Mucosa of descending colon (tissue), 3 donors: ENCODE data around the gene MRTFB. TPM values are rescaled to one million over a fixed set of nuclear protein-coding genes. Genes with fewer than 3 reads are reported as not detected.

ENCODE experiments used
- ATAC-seq: fragments of 200-7000 bp; cut with Tn5 transposase; one replicate; pipeline ENCODE4 v1.9.1; 2020; ENCODE audit warnings: mild to moderate bottlenecking, moderate library complexity
- DNase-seq, 3 donors: peaks; one replicate each; pipeline ENCODE4 v3.0.0-alpha.2; 2020
- H3K36me3 ChIP-seq: fragments of 200-600 bp; one replicate; pipeline ENCODE4 v1.8.0; 2021; ENCODE audit warnings: low read depth, mild to moderate bottlenecking
- H3K4me1 ChIP-seq: fragments of 200-600 bp; one replicate; pipeline ENCODE4 v1.8.0; 2021; ENCODE audit warnings: low read depth, mild to moderate bottlenecking
- H3K4me3 ChIP-seq: fragments of 200-600 bp; one replicate; pipeline ENCODE4 v1.8.0; 2021; ENCODE audit warnings: mild to moderate bottlenecking
- H3K9me3 ChIP-seq: fragments of 200-600 bp; one replicate; pipeline ENCODE4 v1.8.0; 2021; ENCODE audit warnings: mild to moderate bottlenecking
- CTCF ChIP-seq: fragments of 200-600 bp; IDR thresholded peaks from one replicate; pipeline ENCODE4 v1.8.0; 2022; ENCODE audit warnings: antibody characterized with exemption, mild to moderate bottlenecking
- intact Hi-C, 2 donors: fragments of 100-400 bp; cut with DNase I in 1 of 2; cut with micrococcal nuclease in 1 of 2; formaldehyde crosslinking; loops; one replicate each; pipeline versions ENCODE4 v1.11.0 to v1.11.1; 2022; cut with DNase I, micrococcal nuclease
- total RNA-seq, 3 donors: library from RNA; stranded (reverse); fragmentation: NEBNext Ultra II Directional in 2 of 3; extraction: Animal tissue kit (Norgen Biotek cat#: 25700) in 2 of 3; gene quantifications; one replicate each; pipeline versions ENCODE4 v1.2.1 to v1.2.4, GENCODE V29; 2021 to 2023
- donor health status: DM: no; HTN: no; CAD: no; lungs with moderate emphysema.
- donor health status: DM: no; HTN: no; CAD: no.
- donor health status: DM: no; HTN: yes; CAD: no.

Gene MRTFB
- total RNA-seq, 3 donors from 2014 or later: 40.0 to 49.9 (median 40.0) TPM

- ATAC-seq (no peak), DNase-seq (no peak)
- Histone ChIP-seq H3K9me3 (no peaks in the 10 kb centered on the region), H3K4me3 (no peak overlapping the region), H3K4me1 (no peaks in the 10 kb centered on the region), H3K36me3 (no peaks in the 10 kb centered on the region)
- TF ChIP-seq CTCF: no peak
- intact Hi-C loops: no loop called here
These were observed 152.5 kb downstream of the MRTFB start for GRCh38 chr16:14223632-14224031.

GRCh38 chr16:14225457-14225856, 154.3 kb downstream of the MRTFB start:
- intact Hi-C loops: no loop called here
- no peaks in the 10 kb centered on the region for H3K4me1 ChIP-seq
- no peaks in the 10 kb centered on the region for H3K9me3 ChIP-seq
- no peaks in the 10 kb centered on the region for H3K36me3 ChIP-seq
- no peak overlapping the region for H3K4me3 ChIP-seq
- DNase-seq (no peak), ATAC-seq (no peak)
- no peak for TF ChIP-seq CTCF

GRCh38 chr16:14232106-14232864, 161.2 kb downstream of the MRTFB start:
- H3K36me3 ChIP-seq: no peaks in the 10 kb centered on the region
- intact Hi-C loops: no loop called here
- no peaks in the 10 kb centered on the region for H3K9me3 ChIP-seq
- ATAC-seq: no peak
- H3K4me3 ChIP-seq: no peak overlapping the region
- DNase-seq: no peak
- H3K4me1 ChIP-seq: no peaks in the 10 kb centered on the region
- no peak for TF ChIP-seq CTCF

GRCh38 chr16:14236401-14236800, 165.3 kb downstream of the MRTFB start:
- H3K9me3 ChIP-seq: no peaks in the 10 kb centered on the region
- DNase-seq: no peak
- intact Hi-C loops: no loop called here
- TF ChIP-seq CTCF: no peak
- no peak for ATAC-seq
- no peak overlapping the region for H3K4me3 ChIP-seq
- H3K4me1 ChIP-seq: no peaks in the 10 kb centered on the region
- no peaks in the 10 kb centered on the region for H3K36me3 ChIP-seq

GRCh38 chr16:14238756-14239155, 167.6 kb downstream of the MRTFB start:
- DNase-seq (no peak), ATAC-seq (no peak)
- intact Hi-C loops: no loop called here
- H3K4me1 ChIP-seq: no peaks in the 10 kb centered on the region
- no peak for TF ChIP-seq CTCF
- no peaks in the 10 kb centered on the region for H3K36me3 ChIP-seq
- no peak overlapping the region for H3K4me3 ChIP-seq
- no peaks in the 10 kb centered on the region for H3K9me3 ChIP-seq
